Measurements from ENCODE around the gene EPB41L1.

The EPB41L1 gene

DNA sequence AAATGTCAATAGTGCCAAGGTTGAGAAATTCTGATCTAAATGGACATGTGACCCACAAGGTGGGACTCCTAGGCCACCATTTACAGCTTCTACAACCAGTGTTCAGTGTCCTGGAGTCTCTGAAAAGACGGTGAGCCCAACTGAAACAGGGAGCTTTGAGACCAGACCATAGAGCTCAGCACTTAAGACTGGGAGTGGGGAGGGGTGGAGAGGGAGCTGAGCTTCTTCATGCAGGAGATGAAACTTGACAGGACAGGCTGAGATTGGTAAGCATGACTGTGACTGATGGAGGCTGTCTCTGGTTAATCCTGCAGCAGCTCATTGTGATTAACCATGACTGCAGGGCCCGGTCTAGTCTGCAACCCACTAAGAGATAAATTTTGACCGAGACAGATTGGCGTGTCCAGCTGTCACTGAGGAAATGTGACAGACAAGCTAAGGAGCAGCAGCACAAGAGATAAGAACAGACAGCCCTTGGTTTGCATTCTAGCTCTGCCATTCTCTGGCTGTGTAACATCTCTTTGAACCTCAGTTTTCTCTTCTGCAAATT, 80.3 kb downstream of the EPB41L1 start:
- H3K27ac ChIP-seq: no peak overlapping the region
- H3K4me1 ChIP-seq: peaks cover 7% of the 10 kb centered on the region
- TF ChIP-seq CTCF (IDR thresholded peaks at IDR 0.05): no peak
- H3K27me3 ChIP-seq (ENCODE audit: control insufficient read depth, insufficient read depth, low read length): no peaks in the 10 kb centered on the region
- H3K4me2 ChIP-seq (ENCODE audit: low read length): no peak overlapping the region
- no peaks in the 10 kb centered on the region for H3K9me3 ChIP-seq (ENCODE audit: control insufficient read depth, low read length)
- H2AFZ ChIP-seq: no peak overlapping the region
- no peak overlapping the region for H3K4me3 ChIP-seq (ENCODE audit: low read depth, low read length)
- H3K9ac ChIP-seq: no peak overlapping the region
- no peaks in the 10 kb centered on the region for H3K36me3 ChIP-seq (ENCODE audit: control insufficient read depth, insufficient read depth, low read length)
- H3K79me2 ChIP-seq: peaks cover 21% of the 10 kb centered on the region

DNA sequence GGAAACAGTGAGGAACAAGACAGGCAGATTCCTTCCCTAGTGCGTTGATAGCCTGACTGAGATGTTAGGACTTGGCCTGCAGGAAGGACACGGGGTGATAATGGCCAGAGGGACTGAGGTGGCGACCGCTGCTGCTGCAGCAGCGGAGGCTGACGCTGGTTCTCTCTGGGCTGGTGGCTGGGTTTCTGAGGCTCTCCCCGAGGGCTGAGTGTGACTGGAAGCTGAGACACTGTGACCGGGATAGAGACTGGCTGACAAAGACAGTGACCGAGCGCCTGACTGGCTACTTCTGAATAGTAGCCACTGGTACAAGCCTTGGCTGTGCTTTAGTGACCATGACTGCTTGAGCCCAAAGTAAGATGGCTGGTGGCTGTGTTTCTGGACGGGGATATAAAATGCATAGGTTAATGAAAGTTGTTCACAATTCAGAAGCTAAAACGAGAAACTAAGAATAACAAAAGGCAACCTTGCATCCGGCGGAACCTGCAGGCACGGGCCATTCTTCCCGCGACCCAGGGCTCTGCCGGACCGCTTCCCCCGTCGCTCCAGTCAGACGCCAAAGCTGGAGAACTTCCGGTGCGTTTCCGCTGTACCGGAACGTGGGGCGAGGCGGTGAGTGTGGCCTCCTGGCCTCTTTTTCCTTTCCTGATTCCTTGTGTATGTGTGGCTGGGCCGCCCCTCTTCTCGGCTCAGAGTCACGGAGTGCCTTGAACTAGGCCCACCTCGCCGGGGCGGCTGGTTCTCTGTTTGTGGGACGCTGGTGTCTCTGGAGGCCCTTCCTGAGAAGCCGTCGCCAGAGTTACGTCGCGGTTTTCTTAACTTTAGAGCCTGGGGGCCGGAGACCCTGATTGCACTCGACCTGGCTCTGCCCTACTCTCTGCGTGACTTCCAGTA, 81.6 kb downstream of the EPB41L1 start, which contains the start of gene AAR2:
Gene AAR2, plus strand, starts transcription at position 587 of the 894 bp plus-strand sequence. CDS start 3,391 bp downstream, outside the sequence.
- Histone ChIP-seq H3K36me3 (ENCODE audit: control insufficient read depth, insufficient read depth, low read length) (no peaks in the 10 kb centered on the region), H3K27me3 (ENCODE audit: control insufficient read depth, insufficient read depth, low read length) (no peaks in the 10 kb centered on the region), H3K9me3 (ENCODE audit: control insufficient read depth, low read length) (no peaks in the 10 kb centered on the region), H3K4me2 (ENCODE audit: low read length) (peak within 1 kb of the TSS; percentile 76), H3K27ac (peak within 1 kb of the TSS; percentile 60), H3K4me1 (peaks cover 7% of the 10 kb centered on the region), H3K9ac (peak within 1 kb of the TSS; percentile 78), H3K79me2 (peaks cover 22% of the 10 kb centered on the region), H2AFZ (peak within 1 kb of the TSS; percentile 97), H3K4me3 (ENCODE audit: low read depth, low read length) (peak within 1 kb of the TSS; percentile 88)
- no peak for TF ChIP-seq CTCF (IDR thresholded peaks at IDR 0.05)

- no peaks in the 10 kb centered on the region for H3K9me3 ChIP-seq (ENCODE audit: control insufficient read depth, low read length)
- TF ChIP-seq CTCF (IDR thresholded peaks at IDR 0.05): no peak
Measured at GRCh38 chr20:36236786-36237121, 82.2 kb downstream of the EPB41L1 start.

GRCh38 chr20:36237477-36237876, 82.9 kb downstream of the EPB41L1 start:
- Histone ChIP-seq H3K9ac (no peak overlapping the region), H3K79me2 (peaks cover 28% of the 10 kb centered on the region), H3K27ac (no peak overlapping the region), H3K4me1 (peaks cover 7% of the 10 kb centered on the region), H3K27me3 (ENCODE audit: control insufficient read depth, insufficient read depth, low read length) (no peaks in the 10 kb centered on the region), H3K9me3 (ENCODE audit: control insufficient read depth, low read length) (no peaks in the 10 kb centered on the region), H3K36me3 (ENCODE audit: control insufficient read depth, insufficient read depth, low read length) (no peaks in the 10 kb centered on the region), H3K4me2 (ENCODE audit: low read length) (peak overlapping the region; percentile 76), H2AFZ (no peak overlapping the region), H3K4me3 (ENCODE audit: low read depth, low read length) (peak overlapping the region; percentile 88)
- no peak for TF ChIP-seq CTCF (IDR thresholded peaks at IDR 0.05)

More at GRCh38 chr20:36236786-36237121, 82.2 kb downstream of the EPB41L1 start:
- H3K79me2 ChIP-seq: peaks cover 26% of the 10 kb centered on the region
- peak overlapping the region; percentile 97 for H2AFZ ChIP-seq
- H3K27me3 ChIP-seq (ENCODE audit: control insufficient read depth, insufficient read depth, low read length): no peaks in the 10 kb centered on the region
- H3K36me3 ChIP-seq (ENCODE audit: control insufficient read depth, insufficient read depth, low read length): no peaks in the 10 kb centered on the region
- peak overlapping the region; percentile 60 for H3K27ac ChIP-seq
- peak overlapping the region; percentile 78 for H3K9ac ChIP-seq
- peaks cover 7% of the 10 kb centered on the region for H3K4me1 ChIP-seq
- peak overlapping the region; percentile 88 for H3K4me3 ChIP-seq (ENCODE audit: low read depth, low read length)
- H3K4me2 ChIP-seq (ENCODE audit: low read length): peak overlapping the region; percentile 76
